Measurements from ENCODE around the gene PRRC2B.
"Not testable (repeated sequence)": the region's sequence is repeated elsewhere in the genome, so short reads cannot be mapped to it uniquely, and the experiment has no call there.

Gene PRRC2B

GRCh38 chr9:131393622-131394463 is at the start of gene PRRC2B:
Gene PRRC2B, plus strand, starts transcription at chr9:131394086. Its CDS starts 36,059 bp downstream, at chr9:131430145.
- peak; percentile 62 for DNase-seq (ENCODE audit: low spot score)

GRCh38 chr9:131344931-131345535 is 48.9 kb upstream of the PRRC2B start:
- DNase-seq (ENCODE audit: low spot score): not testable (repeated sequence)

GRCh38 chr9:131346559-131346958 is 47.3 kb upstream of the PRRC2B start:
- DNase-seq (ENCODE audit: low spot score): no peak

GRCh38 chr9:131347376-131348020 is 46.4 kb upstream of the PRRC2B start:
- no peak for DNase-seq (ENCODE audit: low spot score)

GRCh38 chr9:131348631-131349521 is 45.0 kb upstream of the PRRC2B start:
- no peak for DNase-seq (ENCODE audit: low spot score)

GRCh38 chr9:131349522-131349880 is 44.4 kb upstream of the PRRC2B start:
- no peak for DNase-seq (ENCODE audit: low spot score)

- DNase-seq (ENCODE audit: low spot score): peak; percentile 82
Observed at GRCh38 chr9:131349881-131350563, 43.9 kb upstream of the PRRC2B start.

GRCh38 chr9:131356479-131356878 is 37.4 kb upstream of the PRRC2B start:
- DNase-seq (ENCODE audit: low spot score): not testable (repeated sequence)

GRCh38 chr9:131358556-131358955 is 35.3 kb upstream of the PRRC2B start:
- no peak for DNase-seq (ENCODE audit: low spot score)

- DNase-seq (ENCODE audit: low spot score): peak; percentile 31
Observed at GRCh38 chr9:131361202-131361833, 32.6 kb upstream of the PRRC2B start.

GRCh38 chr9:131365546-131365945 is 28.3 kb upstream of the PRRC2B start:
- no peak for DNase-seq (ENCODE audit: low spot score)

GRCh38 chr9:131366761-131367401 is 27.0 kb upstream of the PRRC2B start:
- DNase-seq (ENCODE audit: low spot score): peak; percentile 76

GRCh38 chr9:131367450-131367849 is 26.4 kb upstream of the PRRC2B start:
- no peak for DNase-seq (ENCODE audit: low spot score)

GRCh38 chr9:131370638-131371037 is 23.2 kb upstream of the PRRC2B start:
- no peak for DNase-seq (ENCODE audit: low spot score)

- not testable (repeated sequence) for DNase-seq (ENCODE audit: low spot score)
Observed at GRCh38 chr9:131372599-131372973, 21.3 kb upstream of the PRRC2B start.

GRCh38 chr9:131374638-131375037 is 19.2 kb upstream of the PRRC2B start:
- DNase-seq (ENCODE audit: low spot score): not testable (repeated sequence)

- no peak for DNase-seq (ENCODE audit: low spot score)
Observed at GRCh38 chr9:131379056-131379455, 14.8 kb upstream of the PRRC2B start.

GRCh38 chr9:131382850-131383729 is 10.8 kb upstream of the PRRC2B start:
- peak; percentile 87 for DNase-seq (ENCODE audit: low spot score)

GRCh38 chr9:131385296-131385695 is 8.6 kb upstream of the PRRC2B start:
- no peak for DNase-seq (ENCODE audit: low spot score)

All from SW480 (cell line).